ENCODE measurements around the gene CHST1.

The CHST1 gene

DNA sequence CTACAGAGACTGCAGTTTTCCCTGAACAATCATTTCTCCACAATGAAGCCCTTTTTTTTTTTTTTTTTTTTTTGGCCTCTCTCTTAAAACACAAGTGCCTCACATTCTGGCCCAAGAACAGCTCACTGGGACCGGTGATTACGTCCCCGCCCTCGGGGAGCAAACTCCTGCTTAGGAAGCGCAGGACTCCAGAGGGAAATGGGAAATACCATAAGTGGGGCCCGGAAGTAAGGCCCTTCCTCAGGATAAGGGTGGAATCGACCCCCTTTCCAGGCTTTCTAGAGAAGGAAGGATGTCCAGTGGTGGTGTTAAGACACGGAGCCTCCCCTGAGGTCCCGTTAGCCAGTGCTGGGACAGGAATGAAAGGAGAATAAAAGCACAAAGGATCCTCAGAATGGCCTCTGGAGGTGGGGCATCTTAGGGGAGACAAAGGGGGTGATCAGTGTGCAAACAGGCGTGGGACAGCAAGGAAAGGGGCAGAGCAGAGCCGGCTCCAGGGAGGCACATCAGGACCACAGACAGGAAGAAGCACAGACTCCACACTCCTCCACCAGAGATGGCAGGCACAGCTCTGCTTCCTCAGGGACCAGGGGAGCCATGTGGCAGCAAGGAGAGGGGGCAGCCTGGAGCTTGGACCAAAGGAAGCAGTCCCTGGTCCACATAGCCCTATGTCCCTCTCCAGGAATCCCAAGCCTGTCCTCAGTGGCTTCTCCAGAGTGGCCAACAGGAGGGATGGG is 61.3 kb downstream of the CHST1 start:
- FAIRE-seq = no peak

DNA sequence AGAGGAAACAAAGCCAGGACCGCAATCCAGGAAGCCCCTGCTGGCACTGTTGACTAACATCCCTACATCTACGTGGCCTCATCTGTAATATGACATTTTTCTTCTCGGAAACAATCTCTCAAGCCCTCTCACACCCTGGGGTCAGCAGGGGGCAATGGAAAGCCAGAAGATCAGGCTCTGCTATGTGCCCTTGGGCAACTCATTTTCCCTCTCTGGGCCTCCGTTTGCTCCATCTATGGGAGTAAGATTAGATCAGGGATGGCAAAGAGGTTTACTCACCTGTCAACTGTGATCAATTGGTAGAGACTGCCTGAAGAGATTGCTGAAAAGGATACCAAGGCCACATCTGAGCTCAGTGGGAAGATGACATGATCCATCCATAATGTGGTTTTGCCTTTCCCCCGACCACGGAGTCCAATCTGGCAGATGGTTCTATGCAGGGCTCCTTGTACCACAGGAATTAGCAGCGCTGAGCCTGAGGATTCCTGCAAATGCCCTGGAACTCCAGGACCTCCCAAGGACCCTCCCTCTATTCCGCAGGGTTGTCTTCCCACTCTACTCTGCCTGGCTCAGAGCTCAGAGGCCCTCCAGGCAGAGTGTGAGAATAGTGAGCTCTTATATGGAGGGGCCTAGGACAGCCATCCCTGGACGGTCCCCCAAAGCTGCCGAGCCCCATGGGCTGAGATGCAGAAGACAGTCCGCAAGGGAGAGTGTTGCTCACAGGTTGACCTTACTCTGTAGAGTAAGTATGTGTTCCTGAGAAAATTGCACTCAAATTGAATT is 66.1 kb downstream of the CHST1 start:
- no peak for FAIRE-seq
